Measurements from ENCODE around the gene RHBDL3.

RHBDL3 gene

GRCh38 chr17:32266389-32267301 lies 1.0 kb downstream of the RHBDL3 start:
- no peak for DNase-seq

DNA sequence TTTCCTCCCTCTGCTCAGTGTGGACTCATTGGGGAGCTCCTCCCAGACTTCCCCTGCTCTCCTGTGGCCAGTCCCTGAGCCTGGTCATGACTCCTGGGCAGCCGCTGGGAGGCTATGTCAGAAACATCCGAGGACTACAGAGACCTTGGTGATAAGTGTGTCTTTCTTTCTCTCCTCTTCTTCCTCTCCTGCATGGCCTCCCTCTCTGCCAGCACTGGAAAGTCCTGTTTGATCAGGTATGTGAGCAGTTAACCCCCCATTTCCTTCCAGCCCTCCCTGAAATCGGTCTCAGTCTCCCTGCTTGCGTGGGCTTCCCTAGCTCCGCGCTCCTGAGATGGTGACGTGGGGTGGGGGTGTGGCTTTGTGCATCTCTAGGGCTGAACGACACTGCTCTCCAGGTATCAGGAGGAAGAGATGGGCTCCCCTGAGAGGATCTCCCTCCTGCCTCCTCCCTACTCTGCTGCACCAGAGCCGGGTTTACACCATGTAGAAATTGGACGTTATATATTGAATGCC lies 2.1 kb downstream of the RHBDL3 start:
- DNase-seq: no peak

GRCh38 chr17:32268734-32269288 lies 3.2 kb downstream of the RHBDL3 start:
- no peak for DNase-seq

DNA sequence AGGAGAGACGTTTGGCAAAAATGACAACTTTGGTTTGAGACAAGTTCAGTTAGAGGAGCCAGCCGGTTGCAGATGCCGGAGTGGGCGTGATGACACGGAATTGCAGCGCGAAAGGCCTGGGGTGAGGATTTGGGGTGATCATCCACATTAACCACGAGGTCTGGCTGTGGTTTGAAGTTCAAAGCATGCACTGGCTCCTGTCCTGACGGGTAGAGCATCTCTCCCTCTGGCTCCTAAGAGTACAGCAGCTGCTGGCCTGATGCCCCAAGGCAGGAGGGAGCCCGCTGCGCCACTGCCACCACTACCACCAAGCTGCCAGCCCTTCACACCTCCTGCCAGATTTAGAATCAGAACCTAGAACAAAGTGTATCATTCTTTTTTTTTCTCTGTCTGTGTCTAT lies 3.7 kb downstream of the RHBDL3 start:
- no peak for DNase-seq

DNA sequence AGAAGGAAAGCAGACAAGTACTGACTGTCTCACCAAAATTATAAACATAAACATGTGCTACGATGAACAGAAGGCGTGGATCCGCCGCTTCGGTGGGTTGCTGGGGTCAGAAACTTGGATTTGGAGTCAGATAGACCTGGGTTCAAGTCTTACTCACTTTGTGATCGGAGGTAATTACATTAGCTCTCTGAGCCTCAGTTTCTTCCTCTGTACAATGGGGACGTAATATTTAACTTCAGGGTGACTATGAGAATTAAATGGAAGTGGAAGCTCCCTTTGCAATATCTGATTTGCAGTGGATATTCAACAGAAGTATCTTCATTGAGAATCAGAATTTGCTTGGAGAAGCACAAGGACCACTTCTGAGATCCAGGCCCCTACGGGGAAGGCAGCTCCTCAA lies 6.2 kb downstream of the RHBDL3 start:
- no peak for DNase-seq

DNA sequence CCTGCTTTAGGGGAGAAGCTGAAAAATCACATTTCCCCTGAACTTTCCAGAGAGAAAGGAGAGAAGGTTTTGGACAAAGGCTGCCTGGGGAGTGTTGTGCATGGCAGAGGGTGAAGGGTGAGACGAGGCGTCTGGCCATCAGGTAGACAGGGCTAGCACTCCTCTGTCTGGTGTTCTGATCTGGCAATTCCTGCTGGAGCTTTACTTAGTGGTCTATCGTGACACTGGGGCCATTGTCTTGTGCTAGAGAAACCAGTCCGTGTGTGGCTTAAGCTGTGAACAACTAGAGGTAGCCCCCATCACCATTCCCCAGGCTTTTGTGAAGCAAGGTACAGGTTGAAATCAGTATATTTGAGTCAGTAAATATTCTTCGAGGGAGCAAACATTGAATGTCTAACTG lies 8.5 kb downstream of the RHBDL3 start:
- DNase-seq: no peak

DNA sequence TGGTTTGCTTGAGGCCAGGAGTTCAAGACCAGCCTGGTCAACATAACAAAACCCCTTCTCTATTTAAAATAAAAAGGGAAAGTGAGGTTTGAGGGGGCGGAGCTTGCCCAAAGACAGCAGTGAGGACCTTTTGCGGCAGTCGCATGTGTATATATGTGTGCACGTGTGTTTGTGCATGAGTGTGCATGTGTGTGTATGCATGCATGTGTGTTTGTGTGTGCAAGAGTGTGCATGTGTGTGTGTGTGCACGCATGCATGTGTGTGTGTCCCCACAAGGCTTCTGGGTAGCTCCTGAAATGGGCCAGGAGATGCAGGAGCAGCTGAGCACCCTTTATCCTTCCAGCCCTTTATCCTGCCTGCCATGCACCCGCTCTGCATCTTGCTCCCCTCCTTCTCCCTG lies 9.0 kb downstream of the RHBDL3 start:
- no peak for DNase-seq

DNA sequence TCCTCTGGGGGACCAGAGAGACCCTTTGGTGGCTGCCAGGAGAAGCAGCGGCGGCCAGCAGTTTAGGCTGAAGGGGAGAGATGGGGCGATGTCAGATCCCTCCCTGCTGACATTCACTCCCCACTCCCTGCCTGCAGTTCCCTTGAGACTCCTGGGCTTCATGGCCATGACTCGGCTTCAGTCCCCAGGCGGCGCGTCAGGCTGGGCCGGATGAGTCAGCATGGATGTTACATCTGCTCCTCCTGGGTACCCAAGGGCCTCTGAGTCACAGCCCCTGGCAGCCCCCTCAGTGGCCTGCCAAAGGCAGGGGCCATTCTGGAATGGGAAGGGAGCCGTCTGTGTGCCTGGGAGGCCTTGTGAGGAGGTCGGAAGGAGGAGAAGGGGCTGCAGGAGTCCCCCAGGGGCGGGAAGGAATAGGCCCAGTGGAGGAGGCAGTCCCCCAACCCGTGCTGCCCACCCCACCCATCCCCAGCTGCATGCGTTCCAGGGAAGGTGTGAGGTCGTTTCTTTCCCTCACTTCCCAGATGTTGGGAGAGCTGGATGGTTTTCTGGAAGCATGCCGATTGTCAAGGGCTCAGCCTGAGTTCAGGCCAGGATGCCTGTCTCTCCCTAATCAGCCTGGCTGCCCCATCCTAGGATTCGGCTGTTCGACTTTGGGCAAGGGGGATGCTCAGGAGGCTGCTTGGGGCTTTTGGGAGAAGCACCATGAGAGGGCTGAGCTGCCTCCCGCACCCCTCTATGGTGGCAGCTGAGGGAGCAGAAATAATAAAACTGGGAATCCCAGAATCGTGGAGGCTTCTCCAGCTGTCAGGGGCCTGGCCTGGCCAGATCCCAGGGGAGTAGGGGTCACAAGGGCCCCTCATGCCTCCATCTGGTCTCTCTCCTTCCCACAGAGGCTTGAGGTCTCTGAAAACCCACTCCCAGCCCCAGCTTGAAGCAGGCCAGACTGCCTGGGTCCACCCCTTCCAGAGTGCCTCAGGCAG lies 9.7 kb downstream of the RHBDL3 start:
- peak; percentile 93 for DNase-seq

- DNase-seq: no peak
Observed at GRCh38 chr17:32276171-32276601, 10.6 kb downstream of the RHBDL3 start.

GRCh38 chr17:32277284-32277683 lies 11.7 kb downstream of the RHBDL3 start:
- DNase-seq: no peak

DNA sequence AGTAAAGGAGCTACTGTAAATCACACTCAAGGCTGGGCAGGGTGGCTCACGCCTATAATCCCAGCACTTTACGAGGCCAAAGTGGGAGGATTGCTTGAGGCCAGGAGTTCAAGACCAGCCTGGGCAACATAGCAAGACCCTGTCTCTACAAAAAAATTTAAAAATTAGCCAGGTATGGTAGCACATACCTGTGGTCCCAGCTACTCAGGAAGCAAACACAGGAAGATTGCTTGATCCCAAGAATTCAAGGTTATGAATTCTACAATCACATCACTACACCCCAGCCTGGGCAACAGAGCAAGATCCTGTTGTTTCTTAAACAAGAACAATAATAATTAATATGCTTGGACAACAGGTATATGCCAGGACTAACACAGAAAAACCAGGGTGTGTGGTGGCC lies 13.2 kb downstream of the RHBDL3 start:
- DNase-seq: no peak

GRCh38 chr17:32279891-32280716 lies 14.5 kb downstream of the RHBDL3 start:
- no peak for DNase-seq

GRCh38 chr17:32281011-32281451 lies 15.4 kb downstream of the RHBDL3 start:
- DNase-seq: no peak

GRCh38 chr17:32283745-32284201 lies 18.1 kb downstream of the RHBDL3 start:
- DNase-seq: peak; percentile 18

GRCh38 chr17:32285306-32285705 lies 19.7 kb downstream of the RHBDL3 start:
- no peak for DNase-seq

GRCh38 chr17:32285746-32286517 lies 20.3 kb downstream of the RHBDL3 start:
- no peak for DNase-seq

- DNase-seq: no peak
Observed at GRCh38 chr17:32286518-32286900, 20.9 kb downstream of the RHBDL3 start.

GRCh38 chr17:32287804-32288511 lies 22.3 kb downstream of the RHBDL3 start:
- no peak for DNase-seq

DNA sequence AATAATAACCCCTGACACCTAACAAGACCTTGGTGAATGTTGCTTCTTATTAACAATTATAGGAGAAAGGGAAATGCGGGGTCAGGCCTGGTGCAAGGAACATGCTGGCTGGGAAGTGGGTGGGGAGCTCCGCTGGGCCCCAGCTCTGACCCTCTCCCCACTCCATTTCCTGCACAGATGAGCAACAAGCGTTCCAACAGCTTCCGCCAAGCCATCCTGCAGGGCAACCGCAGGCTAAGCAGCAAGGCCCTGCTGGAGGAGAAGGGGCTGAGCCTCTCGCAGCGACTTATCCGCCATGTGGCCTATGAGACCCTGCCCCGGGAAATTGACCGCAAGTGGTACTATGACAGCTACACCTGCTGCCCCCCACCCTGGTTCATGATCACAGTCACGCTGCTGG lies 23.0 kb downstream of the RHBDL3 start:
- no peak for DNase-seq

DNA sequence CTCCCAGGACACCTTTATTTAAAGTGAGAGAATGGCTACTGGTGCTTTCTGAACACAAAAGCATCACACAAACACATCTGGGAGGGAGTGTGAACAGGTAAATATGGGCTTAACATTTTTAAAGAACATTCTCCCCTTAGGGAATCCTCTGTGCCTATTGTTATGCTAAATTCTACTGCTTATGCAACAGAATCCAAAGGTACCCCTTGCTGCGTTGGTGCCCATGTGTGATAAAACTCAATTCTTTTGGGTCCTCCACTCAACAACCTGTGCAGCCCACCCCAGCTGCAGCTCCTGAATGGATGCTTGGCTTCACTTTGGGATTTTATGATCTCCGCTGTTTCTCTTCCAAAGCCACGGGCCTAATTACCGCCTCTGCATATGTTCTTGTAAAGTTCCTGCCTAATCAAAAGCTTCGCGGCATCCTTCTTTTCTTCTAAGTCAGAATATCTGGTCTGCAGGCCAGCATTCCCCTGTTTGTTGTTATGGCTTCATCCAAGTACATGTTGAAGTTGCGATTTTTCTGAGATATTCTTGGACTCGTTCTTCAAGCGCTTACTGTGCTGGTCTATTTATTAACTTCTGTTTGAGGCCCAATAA lies 23.9 kb downstream of the RHBDL3 start:
- DNase-seq: no peak
